OCI-LY7 (cell line): Measurements from ENCODE around the gene MXD1. TPM values are rescaled to one million over a fixed set of nuclear protein-coding genes. Genes with fewer than 3 reads are reported as not detected.
A peak's percentile ranks its signal among the peaks of the same experiment; 100 is the strongest.

Source experiments
- BruUV-seq: library from RNA; stranded (reverse); fragments of 400-500 nt; replicated peaks from 2 replicates; lab custom pipeline; 2021; lab: Mats Ljungman, UMichigan
- CTCF ChIA-PET: fragments of 300-600 bp; sonication (Branson Sonifier 250); formaldehyde crosslinking; loops from one replicate; lab custom pipeline; 2022; ENCODE audit warnings: antibody characterized with exemption; ENCODE audit not compliant: unreplicated experiment; lab: Charles Lee
- POLR2A ChIA-PET: fragments of 300-600 bp; sonication (Branson Sonifier 250); formaldehyde crosslinking; loops from one replicate; lab custom pipeline; 2022; ENCODE audit warnings: antibody characterized with exemption; lab: Charles Lee
- DNase-seq: peaks from one replicate; pipeline ENCODE4 v3.0.0-alpha.2; 2015; ENCODE audit warnings: low spot score
- H2AFZ ChIP-seq: fragments of 200-600 bp; sonication (generic), shearing (Covaris generic); 2 replicates; pipeline ENCODE4 v1.6.1; 2014; ENCODE audit warnings: mild to moderate bottlenecking, antibody characterized with exemption, low read length, moderate library complexity
- H3K27ac ChIP-seq: fragments of 200-600 bp; sonication (generic); 2 replicates; pipeline ENCODE4 v1.5.1; 2014; ENCODE audit warnings: mixed run types, low read depth, mild to moderate bottlenecking, moderate library complexity, low read length, inconsistent platforms; ENCODE audit not compliant: poor library complexity, severe bottlenecking
- H3K36me3 ChIP-seq: fragments of 200-600 bp; sonication (generic); 2 replicates; pipeline ENCODE4 v1.6.1; 2014; ENCODE audit warnings: mild to moderate bottlenecking, antibody characterized with exemption, low read length, moderate library complexity, mixed read lengths; ENCODE audit not compliant: insufficient read depth
- H3K4me1 ChIP-seq: fragments of 200-600 bp; sonication (generic); 2 replicates; pipeline ENCODE4 v1.5.1; 2014; ENCODE audit warnings: mild to moderate bottlenecking, low read length; ENCODE audit not compliant: insufficient read depth, poor library complexity, severe bottlenecking
- H3K4me2 ChIP-seq: fragments of 200-600 bp; sonication (generic); 2 replicates; pipeline ENCODE4 v1.6.1; 2014; ENCODE audit warnings: mild to moderate bottlenecking, low read length
- H3K4me3 ChIP-seq: fragments of 200-600 bp; sonication (generic); 2 replicates; pipeline ENCODE4 v1.5.1; 2014; ENCODE audit warnings: mild to moderate bottlenecking, low read depth, low read length; ENCODE audit not compliant: poor library complexity, severe bottlenecking
- H3K79me2 ChIP-seq: fragments of 200-600 bp; sonication (generic); 2 replicates; pipeline ENCODE4 v1.6.1; 2016; ENCODE audit warnings: low read depth, mild to moderate bottlenecking, low read length, moderate library complexity, mixed read lengths; ENCODE audit not compliant: insufficient read depth
- H3K9me2 ChIP-seq: fragments of 200-600 bp; sonication (generic); 2 replicates; pipeline ENCODE4 v1.6.1; 2016; ENCODE audit warnings: mild to moderate bottlenecking, low read length, mixed read lengths; ENCODE audit not compliant: insufficient read depth
- H3K9me3 ChIP-seq: fragments of 200-600 bp; sonication (generic); 2 replicates; pipeline ENCODE4 v1.6.1; 2014; ENCODE audit warnings: mild to moderate bottlenecking, mixed run types, low read length, mixed read lengths
- H4K20me1 ChIP-seq: fragments of 200-600 bp; sonication (generic); 2 replicates; pipeline ENCODE4 v1.6.1; 2014; ENCODE audit warnings: mild to moderate bottlenecking, antibody characterized with exemption, low read length, moderate library complexity, mixed read lengths; ENCODE audit not compliant: insufficient read depth
- EZH2phosphoT487 ChIP-seq: fragments of 200-600 bp; sonication (generic); IDR thresholded peaks from 2 replicates; pipeline ENCODE4 v1.6.1; 2018; ENCODE audit warnings: low read depth, borderline replicate concordance, mild to moderate bottlenecking, mixed run types, antibody characterized with exemption, low read length, moderate library complexity, mixed read lengths
- intact Hi-C: fragments of 100-400 bp; cut with micrococcal nuclease; formaldehyde crosslinking; loops from one replicate; pipeline ENCODE4 v1.10.0; 2022; ENCODE audit not compliant: unreplicated experiment
- total RNA-seq, 2 experiments: library from RNA; depleted of rRNA in 1 of 2; stranded (reverse); fragments of >200 nt in 1 of 2; shearing (Covaris generic) in 1 of 2; gene quantifications; 2 replicates each; pipeline ENCODE4 v1.2.3, GENCODE V29; 2014 to 2022
- TF ChIP-seq, protein P1 (sequence below): fragments of 200-600 bp; sonication (generic); conservative IDR thresholded peaks from 2 replicates; pipeline ENCODE4 v1.5.1; 2014; ENCODE audit warnings: mild to moderate bottlenecking, antibody characterized with exemption, low read length, moderate library complexity, mixed read lengths

MXD1 gene
- total RNA-seq, 2 experiments from 2014 or later: 2.2 to 2.9 TPM

DNA sequence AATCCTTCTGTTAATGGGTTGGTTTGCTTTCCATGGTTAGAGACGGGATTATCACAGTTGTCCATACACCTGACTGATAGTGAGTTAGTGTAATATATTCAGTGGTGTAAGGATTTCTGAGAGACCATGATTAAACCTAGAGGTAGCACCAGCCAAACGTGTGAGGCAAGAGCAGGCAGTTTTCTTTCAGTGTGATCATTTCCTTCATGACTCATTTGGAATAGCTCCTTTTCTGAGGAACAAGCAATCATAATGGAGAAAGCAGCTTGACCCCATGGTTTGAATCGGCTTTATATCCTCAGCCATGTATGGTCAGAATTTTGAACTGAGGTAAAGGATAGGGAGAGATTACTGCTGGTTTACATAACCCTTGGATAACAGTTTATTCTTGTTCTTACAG lies 2.9 kb downstream of the MXD1 start:
- H3K9me3 ChIP-seq: no peaks in the 10 kb centered on the region
- intact Hi-C loops: no loop called here
- peaks cover 3% of the 10 kb centered on the region; the same call in 1 of the 2 replicates for H3K36me3 ChIP-seq
- H4K20me1 ChIP-seq: no peaks in the 10 kb centered on the region
- CTCF ChIA-PET: no interaction called here
- POLR2A ChIA-PET: interaction anchor here (1.0 to 1.4 kb wide), 2 partner anchors 209 to 273 kb away, joined by 3 read pairs; partner anchors contain the start of gene C2orf42
- TF ChIP-seq, protein P1, sequence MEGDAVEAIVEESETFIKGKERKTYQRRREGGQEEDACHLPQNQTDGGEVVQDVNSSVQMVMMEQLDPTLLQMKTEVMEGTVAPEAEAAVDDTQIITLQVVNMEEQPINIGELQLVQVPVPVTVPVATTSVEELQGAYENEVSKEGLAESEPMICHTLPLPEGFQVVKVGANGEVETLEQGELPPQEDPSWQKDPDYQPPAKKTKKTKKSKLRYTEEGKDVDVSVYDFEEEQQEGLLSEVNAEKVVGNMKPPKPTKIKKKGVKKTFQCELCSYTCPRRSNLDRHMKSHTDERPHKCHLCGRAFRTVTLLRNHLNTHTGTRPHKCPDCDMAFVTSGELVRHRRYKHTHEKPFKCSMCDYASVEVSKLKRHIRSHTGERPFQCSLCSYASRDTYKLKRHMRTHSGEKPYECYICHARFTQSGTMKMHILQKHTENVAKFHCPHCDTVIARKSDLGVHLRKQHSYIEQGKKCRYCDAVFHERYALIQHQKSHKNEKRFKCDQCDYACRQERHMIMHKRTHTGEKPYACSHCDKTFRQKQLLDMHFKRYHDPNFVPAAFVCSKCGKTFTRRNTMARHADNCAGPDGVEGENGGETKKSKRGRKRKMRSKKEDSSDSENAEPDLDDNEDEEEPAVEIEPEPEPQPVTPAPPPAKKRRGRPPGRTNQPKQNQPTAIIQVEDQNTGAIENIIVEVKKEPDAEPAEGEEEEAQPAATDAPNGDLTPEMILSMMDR: no peak
- TF ChIP-seq EZH2phosphoT487: no peak
- no peaks in the 10 kb centered on the region for H3K79me2 ChIP-seq
- H3K4me1 ChIP-seq: peaks cover 32% of the 10 kb centered on the region
- H3K9me2 ChIP-seq: no peaks in the 10 kb centered on the region
- H2AFZ ChIP-seq: peak overlapping the region; percentile 42; the same call in 1 of the 2 replicates
- no peak for DNase-seq
- H3K4me3 ChIP-seq: no peak overlapping the region
- no TSS peak for BruUV-seq
- no peak overlapping the region for H3K27ac ChIP-seq
- peak overlapping the region; percentile 34; the same call in 1 of the 2 replicates for H3K4me2 ChIP-seq

DNA sequence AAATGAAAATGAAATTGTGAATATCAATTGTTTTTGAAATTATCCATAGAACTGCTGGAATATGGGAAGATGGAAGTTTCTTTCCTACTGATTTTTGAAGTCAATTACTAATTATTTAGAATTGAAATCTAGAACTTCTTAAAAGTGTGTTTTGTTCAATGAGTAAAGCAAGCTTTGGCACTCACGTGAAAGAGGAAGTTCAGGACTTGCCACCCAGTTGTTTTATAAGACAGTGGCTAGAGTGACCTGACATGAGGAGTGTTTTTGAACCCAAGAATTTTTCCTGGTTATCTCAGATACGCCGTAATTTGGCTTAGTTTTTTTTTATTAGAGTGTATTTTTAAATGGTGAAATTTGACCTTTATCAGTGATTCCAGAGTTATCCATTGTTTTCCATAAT lies 3.5 kb downstream of the MXD1 start:
- Histone ChIP-seq H3K27ac (no peak overlapping the region), H3K9me2 (no peaks in the 10 kb centered on the region), H3K36me3 (peaks cover under 1% of the 10 kb centered on the region; the same call in 1 of the 2 replicates), H3K79me2 (no peaks in the 10 kb centered on the region), H4K20me1 (no peaks in the 10 kb centered on the region), H2AFZ (peak overlapping the region; percentile 42; the same call in 1 of the 2 replicates), H3K4me2 (peak overlapping the region; percentile 34), H3K4me3 (no peak overlapping the region), H3K4me1 (peaks cover 27% of the 10 kb centered on the region), H3K9me3 (no peaks in the 10 kb centered on the region)
- no TSS peak for BruUV-seq
- ChIA-PET CTCF (no interaction called here), POLR2A (interaction anchor here (0.5 kb wide), 1 partner anchor 347 kb away, joined by 3 read pairs; no protein-coding TSS in a partner anchor)
- no peak for TF ChIP-seq EZH2phosphoT487
- TF ChIP-seq, protein P1: no peak
- peak; percentile 47 for DNase-seq
- intact Hi-C loops: no loop called here

DNA sequence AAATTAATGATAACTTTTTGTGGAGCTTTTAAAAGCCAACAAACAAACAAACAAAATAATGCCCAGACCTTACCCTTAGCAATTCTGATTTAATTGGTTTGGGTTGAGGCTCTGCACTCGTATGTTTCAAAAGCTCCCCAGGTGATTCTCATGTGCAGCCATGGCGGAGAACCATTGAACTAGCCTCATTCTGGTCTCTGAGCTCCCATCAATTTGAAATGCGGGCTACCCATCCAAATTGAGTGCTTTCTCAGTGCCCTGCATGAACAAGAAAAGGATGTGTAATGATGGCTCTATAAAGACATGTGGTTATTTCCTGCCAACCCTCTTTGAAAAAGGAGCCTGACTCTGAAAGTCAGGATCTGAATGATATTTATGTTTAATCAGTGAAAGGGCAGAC lies 8.2 kb downstream of the MXD1 start:
- Histone ChIP-seq H3K9me2 (no peaks in the 10 kb centered on the region), H3K4me2 (no peak overlapping the region), H3K9me3 (no peaks in the 10 kb centered on the region), H2AFZ (no peak overlapping the region), H3K27ac (no peak overlapping the region), H3K79me2 (no peaks in the 10 kb centered on the region), H4K20me1 (no peaks in the 10 kb centered on the region), H3K36me3 (no peaks in the 10 kb centered on the region), H3K4me1 (peaks cover 9% of the 10 kb centered on the region), H3K4me3 (no peak overlapping the region)
- TF ChIP-seq, protein P1: no peak
- no peak for TF ChIP-seq EZH2phosphoT487
- no TSS peak for BruUV-seq
- no peak for DNase-seq
- POLR2A ChIA-PET: interaction anchor here (0.6 to 1.8 kb wide), 5 partner anchors 9 to 296 kb away, joined by 3 to 19 read pairs (median 8); partner anchors contain the start of gene MXD1
- intact Hi-C loops: no loop called here
- CTCF ChIA-PET: no interaction called here
